Neuronal stem cell (in vitro differentiated cells): ENCODE measurements around the gene FAIM2.
"Not testable (repeated sequence)": the region's sequence is repeated elsewhere in the genome, so short reads cannot be mapped to it uniquely, and the experiment has no call there.

ENCODE experiments used
- DNase-seq: peaks from one replicate; pipeline ENCODE4 v3.0.0-alpha.2; 2013; ENCODE audit warnings: low spot score
- H2AFZ ChIP-seq: one replicate; pipeline ENCODE4 v1.6.1; 2013; ENCODE audit warnings: mild to moderate bottlenecking, low read length, inconsistent platforms
- H2AK5ac ChIP-seq: 2 replicates; pipeline ENCODE4 v1.6.1; 2013; ENCODE audit warnings: low read depth, mild to moderate bottlenecking, inconsistent platforms, low read length, moderate library complexity, mixed read lengths
- H2BK120ac ChIP-seq: 2 replicates; pipeline ENCODE4 v1.6.1; 2013; ENCODE audit warnings: low read depth, mild to moderate bottlenecking, inconsistent platforms, low read length, moderate library complexity, mixed read lengths
- H2BK12ac ChIP-seq: one replicate; pipeline ENCODE4 v1.6.1; 2013; ENCODE audit warnings: low read length, inconsistent platforms
- H2BK15ac ChIP-seq: 2 replicates; pipeline ENCODE4 v1.6.1; 2013; ENCODE audit warnings: mild to moderate bottlenecking, low read length, inconsistent platforms, mixed read lengths
- H2BK5ac ChIP-seq: one replicate; pipeline ENCODE4 v1.6.1; 2013; ENCODE audit warnings: inconsistent platforms, mild to moderate bottlenecking, low read length, moderate library complexity
- H3K14ac ChIP-seq: one replicate; pipeline ENCODE4 v1.6.1; 2013; ENCODE audit warnings: low read length, inconsistent platforms
- H3K18ac ChIP-seq: 2 replicates; pipeline ENCODE4 v1.6.1; 2013; ENCODE audit warnings: low read length, inconsistent platforms
- H3K23ac ChIP-seq: 2 replicates; pipeline ENCODE4 v1.6.1; 2013; ENCODE audit warnings: low read depth, mild to moderate bottlenecking, mixed read lengths, low read length, inconsistent platforms; ENCODE audit not compliant: poor library complexity
- H3K27ac ChIP-seq: replicated peaks from 3 replicates; pipeline ENCODE4 v1.5.1; 2013; ENCODE audit warnings: low read length, inconsistent platforms
- H3K27me3 ChIP-seq, 3 experiments: 2 replicates each; pipeline ENCODE4 v1.6.1; 2013; ENCODE audit warnings: low read length in 3 of 3, mild to moderate bottlenecking in 2 of 3, inconsistent platforms in 1 of 3, low read depth in 1 of 3, mixed read lengths in 1 of 3, moderate library complexity in 1 of 3; ENCODE audit not compliant: control insufficient read depth in 3 of 3, insufficient read depth in 3 of 3
- H3K36me3 ChIP-seq, 2 donors: replicated peaks in 1 of 2; 2 replicates each; pipeline ENCODE4 v1.6.1; 2013; ENCODE audit warnings: low read length in 2 of 2; ENCODE audit not compliant: control insufficient read depth in 2 of 2, insufficient read depth in 2 of 2
- H3K4ac ChIP-seq: 2 replicates; pipeline ENCODE4 v1.6.1; 2013; ENCODE audit warnings: inconsistent platforms, mild to moderate bottlenecking, low read length, moderate library complexity
- H3K4me1 ChIP-seq, 2 donors: 1 replicate in 1 of 2; 2 replicates in 1 of 2; pipeline ENCODE4 v1.6.1; 2013; ENCODE audit warnings: low read length in 2 of 2, low read depth in 1 of 2; ENCODE audit not compliant: control insufficient read depth in 2 of 2, insufficient read depth in 1 of 2
- H3K4me2 ChIP-seq: one replicate; pipeline ENCODE4 v1.6.1; 2013; ENCODE audit warnings: mild to moderate bottlenecking, low read length, inconsistent platforms; ENCODE audit not compliant: insufficient read depth, poor library complexity, severe bottlenecking
- H3K4me3 ChIP-seq, 2 donors: 2 replicates each; pipeline ENCODE4 v1.5.1; 2013; ENCODE audit warnings: low read length in 2 of 2, mild to moderate bottlenecking in 2 of 2, inconsistent platforms in 1 of 2, moderate library complexity in 1 of 2
- H3K79me1 ChIP-seq: one replicate; pipeline ENCODE4 v1.6.1; 2013; ENCODE audit warnings: low read depth, mild to moderate bottlenecking, inconsistent platforms, low read length, moderate library complexity
- H3K9ac ChIP-seq: one replicate; pipeline ENCODE4 v1.6.1; 2013; ENCODE audit warnings: mild to moderate bottlenecking, low read depth, low read length, inconsistent platforms; ENCODE audit not compliant: poor library complexity
- H3K9me3 ChIP-seq, 2 donors: replicated peaks in 1 of 2; 2 replicates each; pipeline versions ENCODE3 to v1.6.1; 2013; ENCODE audit warnings: low read length in 2 of 2, mild to moderate bottlenecking in 2 of 2, inconsistent platforms in 1 of 2, low read depth in 1 of 2, mixed read lengths in 1 of 2, moderate library complexity in 1 of 2; ENCODE audit not compliant: control insufficient read depth in 2 of 2, insufficient read depth in 1 of 2
- H4K8ac ChIP-seq: one replicate; pipeline ENCODE4 v1.6.1; 2013; ENCODE audit warnings: low read depth, mild to moderate bottlenecking, inconsistent platforms, low read length, moderate library complexity
- H4K91ac ChIP-seq: one replicate; pipeline ENCODE4 v1.6.1; 2013; ENCODE audit warnings: low read length, low read depth, mild to moderate bottlenecking, inconsistent platforms; ENCODE audit not compliant: poor library complexity
- WGBS, 2 donors: extraction: QIAGEN DNeasy Blood & Tissue Kit; methylation state at CpG; one replicate each; pipeline ENCODE4 v1.1.7; 2013; ENCODE audit warnings: missing lambda C conversion rate in 2 of 2, mixed read lengths in 1 of 2; ENCODE audit not compliant: insufficient read length in 2 of 2, insufficient replicate concordance in 1 of 2; ENCODE audit errors: extremely low coverage in 2 of 2; 5-methylcytosine and 5-hydroxymethylcytosine counted together

The FAIM2 gene

GRCh38 chr12:49863946-49864797 lies 39.5 kb downstream of the FAIM2 start:
- peak overlapping the region; percentile 26 for H2BK12ac ChIP-seq
- no peak overlapping the region for H4K8ac ChIP-seq
- no CpG with 5 or more reads among the region's 17 CpGs for WGBS, 2 donors
- H2AK5ac ChIP-seq: no peak overlapping the region
- no peak overlapping the region for H3K4me3 ChIP-seq
- H3K4me2 ChIP-seq: no peak overlapping the region
- no peak overlapping the region for H2BK5ac ChIP-seq
- H2BK120ac ChIP-seq: no peak overlapping the region
- H3K14ac ChIP-seq: no peak overlapping the region
- no peak overlapping the region for H4K91ac ChIP-seq
- no peaks in the 10 kb centered on the region for H3K4me1 ChIP-seq
- H3K27ac ChIP-seq: no peak overlapping the region
- no peaks in the 10 kb centered on the region for H3K9me3 ChIP-seq
- no peak overlapping the region for H2BK15ac ChIP-seq
- no peak overlapping the region for H2AFZ ChIP-seq
- H3K79me1 ChIP-seq: no peaks in the 10 kb centered on the region
- peaks cover 0 to 54% (median 0%) of the 10 kb centered on the region in 3 experiments for H3K27me3 ChIP-seq
- no peak for DNase-seq
- no peaks in the 10 kb centered on the region for H3K36me3 ChIP-seq
- H3K9ac ChIP-seq: no peak overlapping the region
- no peak overlapping the region for H3K4ac ChIP-seq
- H3K18ac ChIP-seq: no peak overlapping the region
- H3K23ac ChIP-seq: no peak overlapping the region

- not testable (repeated sequence) for H2AFZ ChIP-seq, H3K4me2 ChIP-seq, H3K79me1 ChIP-seq, H2BK120ac ChIP-seq, DNase-seq, H3K36me3 ChIP-seq, H3K18ac ChIP-seq, H3K4ac ChIP-seq, H2BK5ac ChIP-seq, H3K4me1 ChIP-seq, H2BK12ac ChIP-seq, H4K91ac ChIP-seq, H2BK15ac ChIP-seq, H3K27ac ChIP-seq, H3K23ac ChIP-seq, H3K9ac ChIP-seq, H3K4me3 ChIP-seq, H3K14ac ChIP-seq, H2AK5ac ChIP-seq, H3K9me3 ChIP-seq, H4K8ac ChIP-seq
- H3K27me3 ChIP-seq: peaks cover 0 to 30% (median 0%) of the 10 kb centered on the region in 3 experiments
- no CpG with 5 or more reads among the region's 31 CpGs for WGBS, 2 donors
Observed at GRCh38 chr12:49860921-49861320, 42.8 kb downstream of the FAIM2 start.

- H3K4me3 ChIP-seq, H3K23ac ChIP-seq, H2BK12ac ChIP-seq, H3K4me2 ChIP-seq, H2AFZ ChIP-seq, H2AK5ac ChIP-seq, H2BK15ac ChIP-seq, H3K18ac ChIP-seq, DNase-seq, H3K14ac ChIP-seq, H3K4me1 ChIP-seq, H3K36me3 ChIP-seq, H3K9me3 ChIP-seq, H2BK120ac ChIP-seq, H4K91ac ChIP-seq, H2BK5ac ChIP-seq, H3K79me1 ChIP-seq, H3K4ac ChIP-seq, H3K9ac ChIP-seq, H3K27ac ChIP-seq, H4K8ac ChIP-seq: not testable (repeated sequence)
- WGBS, 2 donors: no CpG with 5 or more reads among the region's 4 CpGs
- H3K27me3 ChIP-seq: peaks cover 0 to 20% (median 4%) of the 10 kb centered on the region in 3 experiments
Observed at GRCh38 chr12:49855890-49856289, 47.8 kb downstream of the FAIM2 start.

GRCh38 chr12:49854976-49855375 lies 48.7 kb downstream of the FAIM2 start:
- no peak overlapping the region for H2BK120ac ChIP-seq
- no peak overlapping the region for H3K23ac ChIP-seq
- H3K9me3 ChIP-seq: no peaks in the 10 kb centered on the region
- no peak overlapping the region for H3K18ac ChIP-seq
- no peak overlapping the region for H2AFZ ChIP-seq
- H4K91ac ChIP-seq: no peak overlapping the region
- H2AK5ac ChIP-seq: no peak overlapping the region
- no peak overlapping the region for H2BK12ac ChIP-seq
- no peaks in the 10 kb centered on the region for H3K4me1 ChIP-seq
- no peak overlapping the region for H2BK5ac ChIP-seq
- H3K36me3 ChIP-seq: no peaks in the 10 kb centered on the region
- no peak overlapping the region for H4K8ac ChIP-seq
- H2BK15ac ChIP-seq: no peak overlapping the region
- no peak overlapping the region for H3K27ac ChIP-seq
- peaks cover 0 to 24% (median 4%) of the 10 kb centered on the region in 3 experiments for H3K27me3 ChIP-seq
- DNase-seq: no peak
- H3K4me2 ChIP-seq: no peak overlapping the region
- WGBS, 2 donors: no CpG with 5 or more reads among the region's 4 CpGs
- H3K4ac ChIP-seq: no peak overlapping the region
- no peak overlapping the region for H3K14ac ChIP-seq
- no peaks in the 10 kb centered on the region for H3K79me1 ChIP-seq
- H3K4me3 ChIP-seq: no peak overlapping the region
- no peak overlapping the region for H3K9ac ChIP-seq
